SH-SY5Y (cell line): Measurements from ENCODE around the gene CYP2W1.

Source experiments
- GATA2 ChIP-seq: IDR thresholded peaks from 2 replicates; pipeline ENCODE4 v1.6.1; 2011; ENCODE audit warnings: mild to moderate bottlenecking, low read depth, low read length
- GATA3 ChIP-seq: IDR thresholded peaks from 2 replicates; pipeline ENCODE4 v1.6.1; 2011; ENCODE audit warnings: low read depth, mild to moderate bottlenecking, low read length, moderate library complexity

DNA sequence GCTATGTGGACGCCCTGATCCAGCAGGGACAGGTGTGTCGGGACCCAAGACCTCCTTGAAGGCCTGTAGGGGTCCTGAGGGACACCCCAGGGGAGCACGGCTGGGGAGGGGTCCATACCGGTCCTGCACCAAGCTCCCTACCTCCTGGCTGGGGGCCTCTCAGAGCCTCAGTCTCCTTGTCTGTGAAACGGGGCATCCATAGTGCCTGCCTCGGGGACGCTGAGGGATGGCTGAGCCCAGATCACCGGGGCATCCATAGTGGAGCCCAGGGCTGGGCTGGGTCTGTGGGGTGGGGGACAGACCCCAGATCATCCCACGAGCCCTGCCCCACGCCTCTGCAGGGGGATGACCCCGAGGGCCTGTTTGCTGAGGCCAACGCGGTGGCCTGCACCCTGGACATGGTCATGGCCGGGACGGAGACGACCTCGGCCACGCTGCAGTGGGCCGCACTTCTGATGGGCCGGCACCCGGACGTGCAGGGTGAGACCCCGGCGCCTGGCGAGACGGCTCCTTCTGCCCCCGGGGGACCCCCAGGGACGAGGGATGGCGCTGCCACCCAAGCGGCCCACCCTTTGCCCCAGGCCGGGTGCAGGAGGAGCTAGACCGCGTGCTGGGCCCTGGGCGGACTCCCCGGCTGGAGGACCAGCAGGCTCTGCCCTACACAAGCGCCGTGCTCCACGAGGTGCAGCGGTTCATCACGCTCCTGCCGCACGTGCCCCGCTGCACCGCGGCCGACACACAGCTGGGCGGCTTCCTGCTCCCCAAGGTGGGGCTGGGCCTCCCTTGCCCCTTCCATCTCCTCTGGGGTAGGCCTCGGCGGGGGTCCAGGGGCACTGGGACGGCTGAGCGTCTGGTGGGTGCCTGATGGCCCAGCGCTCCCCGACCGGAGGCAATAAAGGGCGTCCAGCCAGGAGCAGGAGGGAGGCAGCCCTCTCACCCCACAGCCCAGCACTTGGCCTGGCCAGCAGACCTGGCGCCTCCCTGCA is 4.1 kb downstream of the CYP2W1 start:
- TF ChIP-seq GATA2 (no peak), GATA3 (no peak)
